ENCODE measurements around the gene GRIN3A.

Gene GRIN3A

GRCh38 chr9:101632611-101633010 is 105.8 kb downstream of the GRIN3A start:
- Histone ChIP-seq H3K27me3 (ENCODE audit: insufficient read depth, low read depth, severe bottlenecking) (no peaks in the 10 kb centered on the region), H3K9me3 (ENCODE audit: severe bottlenecking) (no peaks in the 10 kb centered on the region), H3K4me3 (ENCODE audit: low read depth, low read length) (no peak overlapping the region), H3K36me3 (no peaks in the 10 kb centered on the region), H3K27ac (no peak overlapping the region)
- DNase-seq: no peak
- TF ChIP-seq, protein P1, sequence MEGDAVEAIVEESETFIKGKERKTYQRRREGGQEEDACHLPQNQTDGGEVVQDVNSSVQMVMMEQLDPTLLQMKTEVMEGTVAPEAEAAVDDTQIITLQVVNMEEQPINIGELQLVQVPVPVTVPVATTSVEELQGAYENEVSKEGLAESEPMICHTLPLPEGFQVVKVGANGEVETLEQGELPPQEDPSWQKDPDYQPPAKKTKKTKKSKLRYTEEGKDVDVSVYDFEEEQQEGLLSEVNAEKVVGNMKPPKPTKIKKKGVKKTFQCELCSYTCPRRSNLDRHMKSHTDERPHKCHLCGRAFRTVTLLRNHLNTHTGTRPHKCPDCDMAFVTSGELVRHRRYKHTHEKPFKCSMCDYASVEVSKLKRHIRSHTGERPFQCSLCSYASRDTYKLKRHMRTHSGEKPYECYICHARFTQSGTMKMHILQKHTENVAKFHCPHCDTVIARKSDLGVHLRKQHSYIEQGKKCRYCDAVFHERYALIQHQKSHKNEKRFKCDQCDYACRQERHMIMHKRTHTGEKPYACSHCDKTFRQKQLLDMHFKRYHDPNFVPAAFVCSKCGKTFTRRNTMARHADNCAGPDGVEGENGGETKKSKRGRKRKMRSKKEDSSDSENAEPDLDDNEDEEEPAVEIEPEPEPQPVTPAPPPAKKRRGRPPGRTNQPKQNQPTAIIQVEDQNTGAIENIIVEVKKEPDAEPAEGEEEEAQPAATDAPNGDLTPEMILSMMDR (IDR thresholded peaks at IDR 0.05; ENCODE audit: low read depth, low read length): no peak

GRCh38 chr9:101631892-101632291 is 106.6 kb downstream of the GRIN3A start:
- Histone ChIP-seq H3K9me3 (ENCODE audit: severe bottlenecking) (no peaks in the 10 kb centered on the region), H3K4me3 (ENCODE audit: low read depth, low read length) (no peak overlapping the region), H3K27ac (no peak overlapping the region), H3K36me3 (no peaks in the 10 kb centered on the region), H3K27me3 (ENCODE audit: insufficient read depth, low read depth, severe bottlenecking) (no peaks in the 10 kb centered on the region)
- DNase-seq: no peak
- TF ChIP-seq, protein P1 (IDR thresholded peaks at IDR 0.05; ENCODE audit: low read depth, low read length): no peak

GRCh38 chr9:101629636-101630035 is 108.8 kb downstream of the GRIN3A start:
- no peak for DNase-seq

DNA sequence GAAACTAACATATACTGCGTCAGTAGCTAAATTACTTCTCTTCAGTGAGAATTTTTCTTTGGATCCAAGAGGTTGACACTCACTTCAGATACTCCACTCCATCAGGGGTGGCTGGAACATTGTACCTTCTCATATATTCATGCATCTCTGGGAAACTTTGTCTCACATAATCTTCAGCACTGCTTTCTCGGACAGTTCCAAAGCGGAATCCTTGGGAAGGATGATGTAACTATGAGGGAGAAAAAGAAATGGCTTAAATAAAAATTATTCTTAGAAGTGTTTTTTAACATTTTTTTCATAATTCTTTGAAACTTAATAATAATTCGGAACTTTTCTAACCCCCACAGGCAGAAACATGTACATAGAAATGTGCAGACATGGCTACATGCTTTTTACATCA is 110.3 kb downstream of the GRIN3A start:
- DNase-seq: no peak
- no peak overlapping the region for H3K27ac ChIP-seq
- no peaks in the 10 kb centered on the region for H3K36me3 ChIP-seq
- TF ChIP-seq, protein P1 (IDR thresholded peaks at IDR 0.05; ENCODE audit: low read depth, low read length): no peak
- H3K9me3 ChIP-seq (ENCODE audit: severe bottlenecking): no peaks in the 10 kb centered on the region
- H3K4me3 ChIP-seq (ENCODE audit: low read depth, low read length): no peak overlapping the region
- no peaks in the 10 kb centered on the region for H3K27me3 ChIP-seq (ENCODE audit: insufficient read depth, low read depth, severe bottlenecking)

More at GRCh38 chr9:101629636-101630035, 108.8 kb downstream of the GRIN3A start:
- H3K4me3 ChIP-seq (ENCODE audit: low read depth, low read length): no peak overlapping the region
- H3K9me3 ChIP-seq (ENCODE audit: severe bottlenecking): no peaks in the 10 kb centered on the region
- TF ChIP-seq, protein P1 (IDR thresholded peaks at IDR 0.05; ENCODE audit: low read depth, low read length): no peak
- no peak overlapping the region for H3K27ac ChIP-seq
- no peaks in the 10 kb centered on the region for H3K27me3 ChIP-seq (ENCODE audit: insufficient read depth, low read depth, severe bottlenecking)
- H3K36me3 ChIP-seq: no peaks in the 10 kb centered on the region

- no peak overlapping the region for H3K27ac ChIP-seq
- no peaks in the 10 kb centered on the region for H3K36me3 ChIP-seq
- TF ChIP-seq, protein P1 (IDR thresholded peaks at IDR 0.05; ENCODE audit: low read depth, low read length): no peak
- H3K4me3 ChIP-seq (ENCODE audit: low read depth, low read length): no peak overlapping the region
- H3K9me3 ChIP-seq (ENCODE audit: severe bottlenecking): no peaks in the 10 kb centered on the region
- DNase-seq: no peak
- no peaks in the 10 kb centered on the region for H3K27me3 ChIP-seq (ENCODE audit: insufficient read depth, low read depth, severe bottlenecking)
Observed at GRCh38 chr9:101626295-101626694, 112.2 kb downstream of the GRIN3A start.

- TF ChIP-seq, protein P1 (IDR thresholded peaks at IDR 0.05; ENCODE audit: low read depth, low read length): no peak
- no peaks in the 10 kb centered on the region for H3K36me3 ChIP-seq
- H3K9me3 ChIP-seq (ENCODE audit: severe bottlenecking): no peaks in the 10 kb centered on the region
- DNase-seq: no peak
- H3K27me3 ChIP-seq (ENCODE audit: insufficient read depth, low read depth, severe bottlenecking): no peaks in the 10 kb centered on the region
- H3K27ac ChIP-seq: no peak overlapping the region
- no peak overlapping the region for H3K4me3 ChIP-seq (ENCODE audit: low read depth, low read length)
Observed at GRCh38 chr9:101625876-101626275, 112.6 kb downstream of the GRIN3A start.

All from WERI-Rb-1 (cell line).